ENCODE measurements around the gene ADCY1. TPM values are rescaled to one million over a fixed set of nuclear protein-coding genes. Genes with fewer than 3 reads are reported as not detected.
"Not testable (repeated sequence)": the region's sequence is repeated elsewhere in the genome, so short reads cannot be mapped to it uniquely, and the experiment has no call there.

The ADCY1 gene
- total RNA-seq, 1 donor from 2014 or later, result 2.9 TPM

GRCh38 chr7:45716380-45717203 is 142.4 kb downstream of the ADCY1 start:
- intact Hi-C loops (cut with DNase I), result no loop called here
- DNase-seq (ENCODE audit: low spot score), result no peak

DNA sequence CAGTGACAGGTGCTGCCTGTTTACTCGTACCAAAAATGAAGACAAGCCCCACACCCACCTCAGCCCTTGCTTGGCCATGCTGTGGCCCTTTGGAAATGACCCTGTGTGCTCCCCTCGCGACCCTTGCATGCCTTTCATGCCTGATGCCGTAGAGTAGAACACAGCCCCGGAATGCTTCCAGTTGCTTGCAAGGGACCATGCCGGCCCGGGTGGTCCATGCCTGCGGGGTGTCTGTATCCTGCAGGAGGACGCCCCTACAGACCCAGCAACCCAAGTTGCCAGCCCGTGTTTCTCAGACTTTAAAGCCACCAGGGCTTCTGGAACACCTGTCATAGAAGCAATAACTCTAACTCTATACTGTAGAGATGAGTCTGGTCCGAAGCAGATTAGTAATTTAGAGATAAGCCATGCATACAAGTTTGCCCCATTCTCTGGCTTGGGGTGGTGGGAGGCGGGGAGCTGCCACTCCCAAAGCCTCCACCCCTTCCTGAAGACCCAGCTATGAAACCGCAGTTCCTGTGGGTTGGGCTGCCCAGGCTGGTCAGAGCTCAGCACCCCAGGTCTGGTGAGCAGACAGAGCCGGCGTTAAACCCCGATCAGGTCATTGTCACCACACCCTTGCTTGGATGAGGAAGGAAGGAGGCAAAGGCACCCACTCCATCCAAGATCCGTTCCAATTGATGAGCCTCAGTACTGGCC is 143.5 kb downstream of the ADCY1 start:
- DNase-seq (ENCODE audit: low spot score), result no peak
- intact Hi-C loops (cut with DNase I), result no loop called here

DNA sequence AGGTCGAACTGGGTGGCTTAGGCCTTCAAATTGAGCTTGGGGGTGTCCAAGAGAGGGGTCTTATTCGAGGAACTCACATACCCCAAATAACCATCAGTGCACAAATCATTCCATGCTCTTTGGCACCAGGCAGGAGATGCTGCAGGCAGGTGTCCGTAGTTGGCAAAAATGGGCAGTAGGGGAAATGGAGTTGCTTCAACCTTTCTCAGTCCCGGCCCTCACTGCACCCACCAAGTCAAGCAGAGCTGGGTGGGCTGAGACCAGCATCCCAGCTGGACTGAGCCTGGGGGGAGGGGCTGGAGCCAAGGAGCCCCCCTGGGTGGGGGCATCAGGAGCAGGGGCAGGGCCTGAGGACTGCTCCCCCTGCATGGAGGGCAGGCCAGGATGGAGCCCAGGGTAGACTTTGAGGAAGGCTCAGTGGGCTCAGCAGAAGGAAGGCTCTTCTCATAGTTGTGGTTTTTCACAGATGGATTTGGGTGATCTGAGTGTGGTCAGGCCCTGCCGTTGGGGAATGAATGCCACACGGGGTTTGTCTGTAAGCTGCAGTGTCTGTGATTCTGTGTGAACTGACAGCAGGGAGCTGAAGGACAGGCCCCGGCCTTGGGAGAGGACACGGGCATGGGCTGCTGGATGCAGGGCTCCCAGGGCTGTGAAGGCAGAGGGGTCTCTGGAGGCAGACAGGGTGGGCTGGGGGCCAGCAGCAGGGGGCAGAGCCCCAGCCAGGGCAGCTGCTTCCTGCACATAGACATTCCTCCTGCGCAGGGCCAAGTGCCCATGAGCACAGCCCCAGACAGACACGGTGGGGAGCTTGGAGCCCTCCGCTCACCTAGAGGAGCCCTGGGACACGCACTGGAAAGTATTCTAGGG is 144.5 kb downstream of the ADCY1 start:
- no peak for DNase-seq (ENCODE audit: low spot score)
- intact Hi-C loops (cut with DNase I), result no loop called here

GRCh38 chr7:45720989-45721388 is 146.8 kb downstream of the ADCY1 start:
- intact Hi-C loops (cut with DNase I), result no loop called here
- DNase-seq (ENCODE audit: low spot score), result no peak

DNA sequence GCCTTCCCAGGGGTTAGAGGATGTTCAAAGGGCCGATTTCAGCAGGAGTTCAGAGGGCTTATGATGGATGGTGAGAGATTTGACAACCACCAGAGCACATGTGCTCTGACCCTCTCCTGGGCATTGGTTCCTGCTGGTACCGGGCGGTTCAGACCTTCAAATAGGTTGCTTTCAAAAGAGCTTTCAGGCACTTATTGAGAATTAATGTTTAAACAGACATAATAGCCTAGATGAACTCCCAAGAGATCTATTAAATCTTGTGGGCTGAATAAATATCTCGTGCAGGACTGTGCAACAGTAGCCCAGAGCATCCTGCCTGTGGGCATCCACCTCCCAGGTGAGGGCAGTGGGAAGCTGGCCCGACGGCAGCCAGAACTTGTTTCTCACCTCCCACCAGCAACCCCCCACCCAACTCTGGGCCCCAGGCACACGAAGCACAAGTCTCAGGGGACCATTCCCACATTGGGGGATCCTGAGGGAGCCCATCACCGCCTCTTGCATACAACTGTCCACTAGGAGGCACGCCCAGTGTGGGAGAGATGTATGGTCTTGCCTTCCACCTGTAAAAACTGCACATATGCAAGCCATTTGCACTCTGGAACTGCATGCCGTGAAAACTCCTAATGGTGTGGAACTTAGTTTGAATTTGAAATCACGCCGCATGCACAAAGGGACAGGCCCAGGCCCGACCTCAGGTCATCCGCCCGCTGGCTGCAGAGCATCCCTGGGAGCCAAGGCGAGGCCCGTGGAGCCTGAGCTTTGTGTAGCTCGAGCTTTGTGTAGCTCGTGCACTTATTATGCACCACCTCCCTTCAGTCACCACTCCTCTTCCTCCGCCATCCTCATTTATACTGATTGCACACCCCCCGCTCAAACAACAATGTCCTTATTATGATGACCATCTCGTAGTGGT is 147.8 kb downstream of the ADCY1 start:
- intact Hi-C loops (cut with DNase I), result no loop called here
- no peak for DNase-seq (ENCODE audit: low spot score)

GRCh38 chr7:45725231-45725630 is 151.1 kb downstream of the ADCY1 start:
- DNase-seq (ENCODE audit: low spot score); intact Hi-C loops (cut with DNase I): not testable (repeated sequence)

GRCh38 chr7:45726883-45727282 is 152.7 kb downstream of the ADCY1 start:
- DNase-seq (ENCODE audit: low spot score), result no peak
- intact Hi-C loops (cut with DNase I), result no loop called here

DNA sequence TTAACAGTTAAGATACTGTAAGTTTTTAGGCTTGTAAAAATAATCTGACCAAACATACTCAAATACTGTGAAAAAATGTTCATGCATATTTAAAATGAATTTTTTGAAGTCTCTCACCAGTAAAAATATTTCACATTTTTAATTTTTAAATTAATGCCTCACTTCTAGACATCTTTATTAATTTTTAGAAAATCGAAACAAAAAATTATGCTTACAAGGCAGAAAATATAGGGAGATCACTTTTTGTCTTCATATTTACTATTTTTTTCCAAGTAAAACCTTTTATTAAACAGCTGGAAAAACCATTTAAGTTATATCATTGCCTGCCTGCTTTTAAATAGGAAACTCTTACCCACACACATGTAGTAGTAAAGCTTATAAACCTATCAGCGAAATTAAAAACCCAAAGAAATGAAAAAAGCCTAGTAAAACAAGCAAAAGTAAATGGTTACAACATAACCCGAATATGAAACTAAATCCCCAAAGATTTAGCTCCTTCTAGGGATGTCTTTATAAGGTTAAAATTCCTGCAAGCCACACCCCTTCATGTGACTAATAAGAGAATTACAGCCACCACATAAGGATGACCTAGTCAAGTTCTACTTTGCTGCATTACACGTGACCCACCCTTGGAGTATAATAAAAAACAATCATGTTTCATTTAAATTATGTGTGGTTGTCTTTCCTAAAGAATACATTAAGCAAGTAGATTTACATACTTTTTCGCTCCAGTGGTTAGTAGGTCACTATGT is 157.7 kb downstream of the ADCY1 start:
- intact Hi-C loops (cut with DNase I); DNase-seq (ENCODE audit: low spot score): not testable (repeated sequence)

GRCh38 chr7:45738920-45739319 is 164.8 kb downstream of the ADCY1 start:
- DNase-seq (ENCODE audit: low spot score); intact Hi-C loops (cut with DNase I): not testable (repeated sequence)

DNA sequence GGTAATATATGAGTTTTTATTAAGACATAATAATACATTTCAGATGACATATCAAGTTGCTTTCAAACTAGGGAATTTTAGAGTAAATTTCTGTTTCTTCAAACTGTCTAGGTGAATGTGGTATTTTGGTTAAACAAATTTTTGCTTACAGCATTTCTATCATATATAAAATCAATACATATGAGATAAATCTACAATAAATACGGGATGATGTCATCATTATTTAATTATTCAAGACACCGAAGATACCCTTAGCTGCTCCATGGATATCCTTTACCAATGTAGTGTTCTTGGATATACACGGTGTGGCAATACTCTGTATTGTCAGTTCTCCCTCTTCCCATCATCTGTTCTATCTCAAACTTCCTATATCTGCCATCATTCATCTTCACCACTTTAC is 166.4 kb downstream of the ADCY1 start:
- intact Hi-C loops (cut with DNase I); DNase-seq (ENCODE audit: low spot score): not testable (repeated sequence)

DNA sequence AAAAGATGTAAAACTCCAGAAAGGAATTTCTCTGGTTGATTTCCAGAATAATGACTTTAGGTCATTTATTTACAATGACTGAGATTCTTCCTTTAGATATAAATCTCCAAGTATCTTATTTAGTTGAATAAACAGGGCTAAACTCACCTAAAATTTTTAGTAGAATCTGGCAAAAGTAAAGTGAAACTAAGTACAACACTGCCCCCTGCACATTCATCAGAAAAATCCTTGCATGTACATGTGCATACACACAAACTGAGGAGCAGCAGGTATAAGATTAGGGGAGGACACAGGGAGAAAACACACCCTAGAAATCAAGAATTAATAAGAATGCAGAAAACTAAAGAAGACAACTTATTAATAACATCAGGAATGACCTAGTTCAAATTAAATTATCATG is 174.8 kb downstream of the ADCY1 start:
- intact Hi-C loops (cut with DNase I); DNase-seq (ENCODE audit: low spot score): not testable (repeated sequence)

- intact Hi-C loops (cut with DNase I); DNase-seq (ENCODE audit: low spot score): not testable (repeated sequence)
Measured at GRCh38 chr7:45751352-45751751, 177.2 kb downstream of the ADCY1 start.

DNA sequence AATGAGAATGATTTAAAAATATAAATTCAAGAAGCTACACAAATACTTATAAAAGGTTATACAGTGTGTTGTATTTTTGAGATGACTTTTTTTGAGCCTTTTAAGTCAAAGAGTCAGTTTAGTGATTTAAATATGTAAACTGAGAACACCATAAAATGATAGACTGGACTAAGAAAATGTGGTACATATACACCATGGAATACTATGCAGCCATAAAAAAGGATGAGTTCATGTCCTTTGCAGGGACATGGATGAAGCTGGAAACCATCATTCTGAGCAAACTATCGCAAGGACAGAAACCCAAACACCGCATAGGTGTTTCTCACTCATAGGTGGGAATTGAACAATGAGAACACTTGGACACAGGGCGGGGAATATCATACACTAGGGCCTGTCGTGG is 182.2 kb downstream of the ADCY1 start:
- intact Hi-C loops (cut with DNase I), result not testable (repeated sequence)

GRCh38 chr7:45756757-45757156 is 182.6 kb downstream of the ADCY1 start:
- DNase-seq (ENCODE audit: low spot score); intact Hi-C loops (cut with DNase I): not testable (repeated sequence)

More for the DNA sequence above, 182.2 kb downstream of the ADCY1 start:
- not testable (repeated sequence) for DNase-seq (ENCODE audit: low spot score)

GRCh38 chr7:45759464-45759863 is 185.3 kb downstream of the ADCY1 start:
- intact Hi-C loops (cut with DNase I); DNase-seq (ENCODE audit: low spot score): not testable (repeated sequence)

GRCh38 chr7:45761545-45762205 is 187.5 kb downstream of the ADCY1 start:
- DNase-seq (ENCODE audit: low spot score); intact Hi-C loops (cut with DNase I): not testable (repeated sequence)

GRCh38 chr7:45762225-45762994 is 188.2 kb downstream of the ADCY1 start:
- DNase-seq (ENCODE audit: low spot score); intact Hi-C loops (cut with DNase I): not testable (repeated sequence)
